HCT116 (cell line): ENCODE measurements around the gene ITGA11. TPM values are rescaled to one million over a fixed set of nuclear protein-coding genes. Genes with fewer than 3 reads are reported as not detected.

ENCODE experiments used
- ATAC-seq: fragments of 200-7000 bp; cut with Tn5 transposase; 2 replicates; pipeline ENCODE4 v1.9.1; 2020; ENCODE audit warnings: mild to moderate bottlenecking, moderate library complexity
- BruUV-seq: library from RNA; stranded (reverse); fragments of 400-500 nt; replicated peaks from 2 replicates; lab custom pipeline; 2021; lab: Mats Ljungman, UMichigan
- CTCF ChIA-PET: fragments of 300-600 bp; sonication (Branson Sonifier 250); formaldehyde crosslinking; loops from one replicate; lab custom pipeline; 2021; ENCODE audit warnings: antibody characterized with exemption; lab: Charles Lee
- POLR2A ChIA-PET: fragments of 300-600, 350-600 bp; sonication (Branson Sonifier 250); formaldehyde crosslinking; loops from one replicate; lab custom pipeline; 2021; ENCODE audit warnings: antibody characterized with exemption; lab: Charles Lee
- RAD21 ChIA-PET, 2 experiments: fragments of 300-600 bp; sonication (Branson Sonifier 250); formaldehyde crosslinking; loops; one replicate each; lab custom pipeline; 2023; ENCODE audit warnings: low total read pairs in 2 of 2; ENCODE audit not compliant: uncharacterized antibody in 2 of 2, unreplicated experiment in 2 of 2, low non-redundant PET in 1 of 2; lab: Charles Lee
- DNase-seq: peaks from one replicate; pipeline ENCODE4 v3.0.0-alpha.2; 2010; ENCODE audit warnings: low read depth, low spot score
- H2AFZ ChIP-seq: fragments of 200-600 bp; shearing (Covaris generic), sonication (generic); 2 replicates; pipeline ENCODE4 v1.6.1; 2017; ENCODE audit warnings: low read depth, mixed run types, mixed read lengths, antibody characterized with exemption, low read length; ENCODE audit not compliant: poor library complexity, severe bottlenecking
- H3K27ac ChIP-seq: 2 replicates; pipeline ENCODE4 v1.5.1; 2012; ENCODE audit warnings: low read depth, low read length
- H3K27me3 ChIP-seq: fragments of 200-600 bp; sonication (generic); 2 replicates; pipeline ENCODE4 v1.6.1; 2016; ENCODE audit warnings: mixed run types, low read length, mixed read lengths; ENCODE audit not compliant: insufficient read depth
- H3K36me3 ChIP-seq, 2 experiments: fragments of 200-500 bp in 1 of 2; fragments of 200-600 bp in 1 of 2; sonication (Bioruptor generic) in 1 of 2; sonication (generic) in 1 of 2; 2 replicates each; pipeline versions ENCODE4 v1.5.1 to v1.6.1; 2014 to 2016; ENCODE audit warnings: low read length in 2 of 2, inconsistent platforms in 1 of 2, mixed read lengths in 1 of 2, mixed run types in 1 of 2; ENCODE audit not compliant: insufficient read depth in 2 of 2, control insufficient read depth in 1 of 2
- H3K4me1 ChIP-seq, 2 experiments: fragments of 200-600 bp in 1 of 2; sonication (generic) in 1 of 2; 2 replicates each; pipeline versions ENCODE4 v1.5.1 to v1.6.1; 2012 to 2017; ENCODE audit warnings: low read length in 2 of 2, inconsistent platforms in 1 of 2, mild to moderate bottlenecking in 1 of 2, mixed read lengths in 1 of 2, mixed run types in 1 of 2, moderate library complexity in 1 of 2; ENCODE audit not compliant: insufficient read depth in 2 of 2, control insufficient read depth in 1 of 2
- H3K4me2 ChIP-seq: fragments of 200-600 bp; sonication (generic); 2 replicates; pipeline ENCODE4 v1.6.1; 2017; ENCODE audit warnings: mixed run types, low read length, mixed read lengths
- H3K4me3 ChIP-seq, 2 experiments: fragments of 200-600 bp in 1 of 2; sonication (generic) in 1 of 2; replicated peaks in 1 of 2; 2 replicates each; pipeline ENCODE4 v1.5.1; 2011 to 2016; ENCODE audit warnings: low read length in 2 of 2, control low read depth in 1 of 2, low read depth in 1 of 2, mild to moderate bottlenecking in 1 of 2, mixed read lengths in 1 of 2, mixed run types in 1 of 2
- H3K79me2 ChIP-seq: fragments of 200-600 bp; sonication (generic); 2 replicates; pipeline ENCODE4 v1.6.1; 2017; ENCODE audit warnings: mild to moderate bottlenecking, mixed run types, low read length, moderate library complexity, mixed read lengths; ENCODE audit not compliant: insufficient read depth
- H3K9ac ChIP-seq: fragments of 200-600 bp; sonication (generic); 2 replicates; pipeline ENCODE4 v1.6.1; 2016; ENCODE audit warnings: low read length, mixed read lengths
- H3K9me2 ChIP-seq: fragments of 200-600 bp; sonication (generic), shearing (Covaris generic); 2 replicates; pipeline ENCODE4 v1.6.1; 2017; ENCODE audit warnings: mixed run types, mild to moderate bottlenecking, moderate library complexity; ENCODE audit not compliant: insufficient read depth
- H3K9me3 ChIP-seq, 2 experiments: fragments of 200-500 bp in 1 of 2; fragments of 200-600 bp in 1 of 2; sonication (Bioruptor generic) in 1 of 2; sonication (generic) in 1 of 2; 2 replicates each; pipeline ENCODE4 v1.6.1; 2014 to 2017; ENCODE audit warnings: low read length in 2 of 2, mixed read lengths in 2 of 2, inconsistent platforms in 1 of 2, low read depth in 1 of 2, mild to moderate bottlenecking in 1 of 2, mixed run types in 1 of 2, moderate library complexity in 1 of 2; ENCODE audit not compliant: control insufficient read depth in 1 of 2, insufficient read depth in 1 of 2
- H4K20me1 ChIP-seq: fragments of 200-600 bp; sonication (generic), shearing (Covaris generic); 2 replicates; pipeline ENCODE4 v1.6.1; 2017; ENCODE audit warnings: mixed run types, mild to moderate bottlenecking, moderate library complexity; ENCODE audit not compliant: insufficient read depth
- CBX3 ChIP-seq: IDR thresholded peaks from 2 replicates; pipeline ENCODE4 v1.6.1; 2012; ENCODE audit warnings: low read depth
- EZH2phosphoT487 ChIP-seq: fragments of 200-600 bp; IDR thresholded peaks from 2 replicates; pipeline ENCODE4 v1.6.1; 2018; ENCODE audit warnings: antibody characterized with exemption, borderline replicate concordance
- FOSL1 ChIP-seq: IDR thresholded peaks from 2 replicates; pipeline ENCODE4 v1.6.1; 2012; ENCODE audit warnings: low read depth
- JUND ChIP-seq: IDR thresholded peaks from 2 replicates; pipeline ENCODE4 v1.6.1; 2012
- RAD21 ChIP-seq: IDR thresholded peaks from 2 replicates; pipeline ENCODE4 v1.6.1; 2012; ENCODE audit warnings: low read depth, mild to moderate bottlenecking
- SP1 ChIP-seq: IDR thresholded peaks from 2 replicates; pipeline ENCODE4 v1.6.1; 2012; ENCODE audit warnings: low read depth
- SRF ChIP-seq: IDR thresholded peaks from 2 replicates; pipeline ENCODE4 v1.6.1; 2012; ENCODE audit warnings: low read depth
- TCF7L2 ChIP-seq: IDR thresholded peaks from 2 replicates; pipeline ENCODE4 v1.7.0; 2011; ENCODE audit warnings: borderline replicate concordance, inconsistent platforms; ENCODE audit not compliant: insufficient read depth, insufficient read length; ENCODE audit errors: extremely low read depth
- YY1 ChIP-seq: IDR thresholded peaks from 2 replicates; pipeline ENCODE4 v1.6.1; 2011; ENCODE audit warnings: low read length, low read depth, moderate library complexity, mild to moderate bottlenecking; ENCODE audit not compliant: insufficient replicate concordance; ENCODE audit errors: extremely low read depth
- intact Hi-C: fragments of 100-400 bp; cut with micrococcal nuclease; formaldehyde crosslinking; loops from 2 replicates; pipeline ENCODE4 v1.10.0; 2022
- total RNA-seq: library from RNA; stranded (reverse); gene quantifications from one replicate; pipeline ENCODE4 v1.2.1, GENCODE V29; 2021; ENCODE audit not compliant: unreplicated experiment
- TF ChIP-seq, protein P1 (sequence below): IDR thresholded peaks from 2 replicates; pipeline ENCODE4 v1.6.1; 2012
- TF ChIP-seq, protein P2 (sequence below), 3 experiments: fragments of 200-600 bp in 1 of 3; sonication (generic) in 1 of 3; IDR thresholded peaks in 2 of 3; conservative IDR thresholded peaks in 1 of 3; 2 replicates each; pipeline ENCODE4 v1.5.1; 2012 to 2017; ENCODE audit warnings: low read depth in 2 of 3, low read length in 2 of 3, antibody characterized with exemption in 1 of 3, borderline replicate concordance in 1 of 3, control low read depth in 1 of 3, mild to moderate bottlenecking in 1 of 3, mixed read lengths in 1 of 3, mixed run types in 1 of 3, moderate library complexity in 1 of 3; ENCODE audit not compliant: insufficient read depth in 1 of 3

Gene ITGA11
- total RNA-seq, 1 experiment from 2014 or later: not detected

DNA sequence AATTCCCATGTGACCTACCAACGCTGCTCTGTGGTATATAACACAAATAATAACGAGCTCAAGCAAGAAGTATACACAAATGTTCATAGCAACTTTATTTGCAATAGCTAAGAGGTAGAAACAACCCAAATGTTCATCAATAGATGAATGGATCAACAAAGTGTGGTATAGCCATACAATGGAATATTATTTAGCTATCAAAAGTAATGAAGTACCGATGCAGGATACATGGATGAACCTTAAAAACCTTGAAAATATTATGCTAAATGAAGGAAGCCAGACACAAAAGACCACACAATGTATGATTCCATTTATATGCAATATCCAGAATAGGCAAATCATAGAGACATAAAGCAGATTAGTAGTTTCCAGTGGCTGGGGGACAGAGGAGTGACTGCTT, 170.0 kb downstream of the ITGA11 start:
- Histone ChIP-seq H4K20me1 (no peaks in the 10 kb centered on the region), H3K9me2 (no peaks in the 10 kb centered on the region), H3K36me3 (no peaks in the 10 kb centered on the region), H2AFZ (no peak overlapping the region), H3K4me3 (no peak overlapping the region), H3K27ac (no peak overlapping the region), H3K4me1 (no peaks in the 10 kb centered on the region), H3K9ac (no peak overlapping the region), H3K9me3 (no peaks in the 10 kb centered on the region), H3K27me3 (no peaks in the 10 kb centered on the region), H3K4me2 (no peak overlapping the region), H3K79me2 (no peaks in the 10 kb centered on the region)
- intact Hi-C loops: no loop called here
- DNase-seq (no peak), ATAC-seq (no peak)
- RAD21 ChIA-PET: no interaction called here
- no peak for TF ChIP-seq EZH2phosphoT487
- no peak for TF ChIP-seq CBX3
- TF ChIP-seq FOSL1: no peak
- TF ChIP-seq JUND: no peak
- no peak for TF ChIP-seq SP1
- TF ChIP-seq, protein P1, sequence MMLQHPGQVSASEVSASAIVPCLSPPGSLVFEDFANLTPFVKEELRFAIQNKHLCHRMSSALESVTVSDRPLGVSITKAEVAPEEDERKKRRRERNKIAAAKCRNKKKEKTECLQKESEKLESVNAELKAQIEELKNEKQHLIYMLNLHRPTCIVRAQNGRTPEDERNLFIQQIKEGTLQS: no peak
- TF ChIP-seq YY1: no peak
- TF ChIP-seq, protein P2, sequence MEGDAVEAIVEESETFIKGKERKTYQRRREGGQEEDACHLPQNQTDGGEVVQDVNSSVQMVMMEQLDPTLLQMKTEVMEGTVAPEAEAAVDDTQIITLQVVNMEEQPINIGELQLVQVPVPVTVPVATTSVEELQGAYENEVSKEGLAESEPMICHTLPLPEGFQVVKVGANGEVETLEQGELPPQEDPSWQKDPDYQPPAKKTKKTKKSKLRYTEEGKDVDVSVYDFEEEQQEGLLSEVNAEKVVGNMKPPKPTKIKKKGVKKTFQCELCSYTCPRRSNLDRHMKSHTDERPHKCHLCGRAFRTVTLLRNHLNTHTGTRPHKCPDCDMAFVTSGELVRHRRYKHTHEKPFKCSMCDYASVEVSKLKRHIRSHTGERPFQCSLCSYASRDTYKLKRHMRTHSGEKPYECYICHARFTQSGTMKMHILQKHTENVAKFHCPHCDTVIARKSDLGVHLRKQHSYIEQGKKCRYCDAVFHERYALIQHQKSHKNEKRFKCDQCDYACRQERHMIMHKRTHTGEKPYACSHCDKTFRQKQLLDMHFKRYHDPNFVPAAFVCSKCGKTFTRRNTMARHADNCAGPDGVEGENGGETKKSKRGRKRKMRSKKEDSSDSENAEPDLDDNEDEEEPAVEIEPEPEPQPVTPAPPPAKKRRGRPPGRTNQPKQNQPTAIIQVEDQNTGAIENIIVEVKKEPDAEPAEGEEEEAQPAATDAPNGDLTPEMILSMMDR (IDR thresholded peaks at IDR 0.05 in 2 of 3, conservative IDR thresholded peaks at IDR 0.05 in 1 of 3; ENCODE audit: borderline replicate concordance in 1 of 3, insufficient read depth in 1 of 3, low read depth in 2 of 3, low read length in 2 of 3): no peak
- no peak for TF ChIP-seq RAD21
- TF ChIP-seq TCF7L2: no peak
- TF ChIP-seq SRF: no peak
- BruUV-seq: no TSS peak
- POLR2A ChIA-PET: interaction anchor here (0.6 kb wide), 1 partner anchor 1187 kb away, joined by 3 read pairs; no protein-coding TSS in a partner anchor
- CTCF ChIA-PET: interaction anchor here (0.9 to 1.3 kb wide), 2 partner anchors 9 to 45 kb away, joined by 3 to 4 read pairs; no protein-coding TSS in a partner anchor
